ENCODE results near the gene ARPIN. TPM values are rescaled to one million over a fixed set of nuclear protein-coding genes. Genes with fewer than 3 reads are reported as not detected.

The ARPIN gene
- polyA plus RNA-seq, 2 of the 4 experiments (the other 2 are of a cell fraction) = 17.2 to 20.3 TPM

GRCh38 chr15:89954541-89954940 lies 41.8 kb upstream of the ARPIN start:
- no peak overlapping the region for H3K4me3 ChIP-seq
- TF ChIP-seq, protein P1, sequence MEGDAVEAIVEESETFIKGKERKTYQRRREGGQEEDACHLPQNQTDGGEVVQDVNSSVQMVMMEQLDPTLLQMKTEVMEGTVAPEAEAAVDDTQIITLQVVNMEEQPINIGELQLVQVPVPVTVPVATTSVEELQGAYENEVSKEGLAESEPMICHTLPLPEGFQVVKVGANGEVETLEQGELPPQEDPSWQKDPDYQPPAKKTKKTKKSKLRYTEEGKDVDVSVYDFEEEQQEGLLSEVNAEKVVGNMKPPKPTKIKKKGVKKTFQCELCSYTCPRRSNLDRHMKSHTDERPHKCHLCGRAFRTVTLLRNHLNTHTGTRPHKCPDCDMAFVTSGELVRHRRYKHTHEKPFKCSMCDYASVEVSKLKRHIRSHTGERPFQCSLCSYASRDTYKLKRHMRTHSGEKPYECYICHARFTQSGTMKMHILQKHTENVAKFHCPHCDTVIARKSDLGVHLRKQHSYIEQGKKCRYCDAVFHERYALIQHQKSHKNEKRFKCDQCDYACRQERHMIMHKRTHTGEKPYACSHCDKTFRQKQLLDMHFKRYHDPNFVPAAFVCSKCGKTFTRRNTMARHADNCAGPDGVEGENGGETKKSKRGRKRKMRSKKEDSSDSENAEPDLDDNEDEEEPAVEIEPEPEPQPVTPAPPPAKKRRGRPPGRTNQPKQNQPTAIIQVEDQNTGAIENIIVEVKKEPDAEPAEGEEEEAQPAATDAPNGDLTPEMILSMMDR (IDR thresholded peaks at IDR 0.05) = no peak
- TF ChIP-seq HES2 (IDR thresholded peaks at IDR 0.05) (no peak), MAFK (IDR thresholded peaks at IDR 0.05; ENCODE audit: partially characterized antibody) (peak; percentile 85), NFE2L2 (conservative IDR thresholded peaks at IDR 0.05; ENCODE audit: low read length) (no peak), RCOR1 (IDR thresholded peaks at IDR 0.05; ENCODE audit: low read depth, low read length) (no peak), RNF2 (IDR thresholded peaks at IDR 0.05; ENCODE audit: borderline replicate concordance, low read depth) (no peak), USF2 (IDR thresholded peaks at IDR 0.05) (no peak)
- POLR2A ChIA-PET = no interaction called here
- ATAC-seq (no peak), DNase-seq (ENCODE audit: low read depth in 1 of 2, low spot score in 1 of 2) (no peak), FAIRE-seq (no peak)
- no peak overlapping the region for H3K27ac ChIP-seq
- CTCF ChIA-PET = interaction anchor here (1.2 kb wide), 1 partner anchor 132 kb away, joined by 3 read pairs; no protein-coding TSS in a partner anchor
- 24% methylated on average over 3 of the region's 3 CpGs for WGBS (ENCODE audit: missing lambda C conversion rate)
- H3K4me2 ChIP-seq = no peak overlapping the region
- H3K9me3 ChIP-seq = no peaks in the 10 kb centered on the region
- no peaks in the 10 kb centered on the region for H3K4me1 ChIP-seq

- POLR2A ChIA-PET = no interaction called here
- TF ChIP-seq, protein P1 (IDR thresholded peaks at IDR 0.05) = no peak
- TF ChIP-seq ZSCAN20 (CRISPR knock-in tag; IDR thresholded peaks at IDR 0.05) (no peak), PHF8 (IDR thresholded peaks at IDR 0.05; ENCODE audit: borderline replicate concordance, low read depth) (no peak), CHD4 (IDR thresholded peaks at IDR 0.05; ENCODE audit: borderline replicate concordance) (no peak), KDM1A (IDR thresholded peaks at IDR 0.05; ENCODE audit: low read depth) (no peak), HEYL (CRISPR knock-in tag; IDR thresholded peaks at IDR 0.05) (no peak), RCOR1 (IDR thresholded peaks at IDR 0.05; ENCODE audit: low read depth, low read length) (no peak), JUNB (IDR thresholded peaks at IDR 0.05) (no peak), CBX8 (IDR thresholded peaks at IDR 0.05) (no peak), RFX5 (IDR thresholded peaks at IDR 0.05) (no peak), MAX (IDR thresholded peaks at IDR 0.05) (no peak), ZNF302 (CRISPR knock-in tag; IDR thresholded peaks at IDR 0.05) (no peak), GATA3 (IDR thresholded peaks at IDR 0.05; ENCODE audit: borderline replicate concordance) (no peak), ESRRA (IDR thresholded peaks at IDR 0.05; ENCODE audit: borderline replicate concordance, low read length) (no peak), EP300 (IDR thresholded peaks at IDR 0.05) (no peak)
- TF ChIP-seq, protein P2, sequence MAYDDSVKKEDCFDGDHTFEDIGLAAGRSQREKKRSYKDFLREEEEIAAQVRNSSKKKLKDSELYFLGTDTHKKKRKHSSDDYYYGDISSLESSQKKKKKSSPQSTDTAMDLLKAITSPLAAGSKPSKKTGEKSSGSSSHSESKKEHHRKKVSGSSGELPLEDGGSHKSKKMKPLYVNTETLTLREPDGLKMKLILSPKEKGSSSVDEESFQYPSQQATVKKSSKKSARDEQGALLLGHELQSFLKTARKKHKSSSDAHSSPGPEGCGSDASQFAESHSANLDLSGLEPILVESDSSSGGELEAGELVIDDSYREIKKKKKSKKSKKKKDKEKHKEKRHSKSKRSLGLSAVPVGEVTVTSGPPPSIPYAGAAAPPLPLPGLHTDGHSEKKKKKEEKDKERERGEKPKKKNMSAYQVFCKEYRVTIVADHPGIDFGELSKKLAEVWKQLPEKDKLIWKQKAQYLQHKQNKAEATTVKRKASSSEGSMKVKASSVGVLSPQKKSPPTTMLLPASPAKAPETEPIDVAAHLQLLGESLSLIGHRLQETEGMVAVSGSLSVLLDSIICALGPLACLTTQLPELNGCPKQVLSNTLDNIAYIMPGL (CRISPR knock-in tag; IDR thresholded peaks at IDR 0.05; ENCODE audit: borderline replicate concordance) = no peak
- TF ChIP-seq, protein P3, sequence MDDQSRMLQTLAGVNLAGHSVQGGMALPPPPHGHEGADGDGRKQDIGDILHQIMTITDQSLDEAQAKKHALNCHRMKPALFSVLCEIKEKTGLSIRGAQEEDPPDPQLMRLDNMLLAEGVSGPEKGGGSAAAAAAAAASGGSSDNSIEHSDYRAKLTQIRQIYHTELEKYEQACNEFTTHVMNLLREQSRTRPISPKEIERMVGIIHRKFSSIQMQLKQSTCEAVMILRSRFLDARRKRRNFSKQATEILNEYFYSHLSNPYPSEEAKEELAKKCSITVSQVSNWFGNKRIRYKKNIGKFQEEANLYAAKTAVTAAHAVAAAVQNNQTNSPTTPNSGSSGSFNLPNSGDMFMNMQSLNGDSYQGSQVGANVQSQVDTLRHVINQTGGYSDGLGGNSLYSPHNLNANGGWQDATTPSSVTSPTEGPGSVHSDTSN (IDR thresholded peaks at IDR 0.05) = no peak
- TF ChIP-seq, protein P4, sequence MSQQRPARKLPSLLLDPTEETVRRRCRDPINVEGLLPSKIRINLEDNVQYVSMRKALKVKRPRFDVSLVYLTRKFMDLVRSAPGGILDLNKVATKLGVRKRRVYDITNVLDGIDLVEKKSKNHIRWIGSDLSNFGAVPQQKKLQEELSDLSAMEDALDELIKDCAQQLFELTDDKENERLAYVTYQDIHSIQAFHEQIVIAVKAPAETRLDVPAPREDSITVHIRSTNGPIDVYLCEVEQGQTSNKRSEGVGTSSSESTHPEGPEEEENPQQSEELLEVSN (IDR thresholded peaks at IDR 0.05; ENCODE audit: borderline replicate concordance, low read depth) = no peak
- Histone ChIP-seq H3K4me2 (no peak overlapping the region), H3K4me3 (no peak overlapping the region), H3K4me1 (no peaks in the 10 kb centered on the region), H3K9me3 (no peaks in the 10 kb centered on the region), H3K27ac (no peak overlapping the region)
- DNase-seq (ENCODE audit: low read depth in 1 of 2, low spot score in 1 of 2) = no peak
- WGBS (ENCODE audit: missing lambda C conversion rate) = 61% methylated on average over 7 of the region's 7 CpGs
- CTCF ChIA-PET = no interaction called here
- peak; percentile 13 for FAIRE-seq
- no peak for ATAC-seq
Measured at GRCh38 chr15:89948796-89949195, 36.0 kb upstream of the ARPIN start.

Measured in A549 (cell line).